OCI-LY1 (cell line): Measurements from ENCODE around the gene ATP8A2.

Experiments
- H2AFZ ChIP-seq: fragments of 200-600 bp; sonication (generic), shearing (Covaris generic); 2 replicates; pipeline ENCODE4 v1.6.0; 2014; ENCODE audit warnings: antibody characterized with exemption, mild to moderate bottlenecking, low read length
- H3F3A ChIP-seq: fragments of 200-600 bp; sonication (generic), shearing (Covaris generic); 2 replicates; pipeline ENCODE4 v1.6.0; 2014; ENCODE audit warnings: mild to moderate bottlenecking, antibody characterized with exemption, low read length, moderate library complexity; ENCODE audit not compliant: insufficient read depth
- H3K27ac ChIP-seq: fragments of 200-600 bp; sonication (generic); 2 replicates; pipeline ENCODE4 v1.5.1; 2014; ENCODE audit warnings: low read length, mixed run types, mild to moderate bottlenecking, low read depth; ENCODE audit not compliant: poor library complexity, severe bottlenecking
- H3K27me3 ChIP-seq: fragments of 200-600 bp; sonication (generic); 2 replicates; pipeline ENCODE4 v1.6.0; 2014; ENCODE audit warnings: antibody characterized with exemption, mild to moderate bottlenecking, low read length, moderate library complexity; ENCODE audit not compliant: insufficient read depth
- H3K36me3 ChIP-seq: fragments of 200-600 bp; sonication (generic); 2 replicates; pipeline ENCODE4 v1.6.1; 2014; ENCODE audit warnings: mild to moderate bottlenecking, antibody characterized with exemption, low read length, moderate library complexity, mixed read lengths; ENCODE audit not compliant: insufficient read depth
- H3K4me1 ChIP-seq: fragments of 200-600 bp; sonication (generic); 2 replicates; pipeline ENCODE4 v1.5.1; 2014; ENCODE audit warnings: mild to moderate bottlenecking, low read length, moderate library complexity; ENCODE audit not compliant: insufficient read depth, severe bottlenecking
- H3K4me2 ChIP-seq: fragments of 200-600 bp; sonication (generic), shearing (Covaris generic); 2 replicates; pipeline ENCODE4 v1.6.1; 2014; ENCODE audit warnings: low read length
- H3K4me3 ChIP-seq: fragments of 200-600 bp; sonication (generic); 2 replicates; pipeline ENCODE4 v1.5.1; 2014; ENCODE audit warnings: low read length, low read depth, mild to moderate bottlenecking, mixed read lengths; ENCODE audit not compliant: poor library complexity, severe bottlenecking
- H3K79me2 ChIP-seq: fragments of 200-600 bp; shearing (Covaris generic); 2 replicates; pipeline ENCODE4 v1.6.1; 2016; ENCODE audit warnings: mixed run types, low read length, mixed read lengths; ENCODE audit not compliant: insufficient read depth
- H3K9ac ChIP-seq: fragments of 200-600 bp; sonication (generic), shearing (Covaris generic); 2 replicates; pipeline ENCODE4 v1.6.1; 2014; ENCODE audit warnings: mild to moderate bottlenecking, low read length, mixed read lengths
- H3K9me2 ChIP-seq: fragments of 200-600 bp; sonication (generic), shearing (Covaris generic); 2 replicates; pipeline ENCODE4 v1.6.1; 2014; ENCODE audit warnings: low read depth, mild to moderate bottlenecking, low read length, mixed read lengths
- H3K9me3 ChIP-seq: fragments of 200-600 bp; shearing (Covaris generic); 2 replicates; pipeline ENCODE4 v1.6.1; 2014; ENCODE audit warnings: low read length, mixed read lengths
- H4K20me1 ChIP-seq: fragments of 200-600 bp; sonication (generic), shearing (Covaris generic); 2 replicates; pipeline ENCODE4 v1.6.0; 2016; ENCODE audit warnings: mild to moderate bottlenecking, low read length; ENCODE audit not compliant: insufficient read depth
- EZH2 ChIP-seq: fragments of 200-600 bp; sonication (generic), shearing (Covaris generic); IDR thresholded peaks from 2 replicates; pipeline ENCODE4 v1.8.0; 2017; ENCODE audit warnings: borderline replicate concordance, mixed run types, mild to moderate bottlenecking, antibody characterized with exemption, low read length, moderate library complexity, mixed read lengths
- TF ChIP-seq, protein P1 (sequence below): fragments of 200-600 bp; sonication (generic), shearing (Covaris generic); IDR thresholded peaks from 2 replicates; pipeline ENCODE4 v1.5.1; 2017; ENCODE audit warnings: mild to moderate bottlenecking, antibody characterized with exemption, low read length, moderate library complexity, mixed read lengths

The ATP8A2 gene

DNA sequence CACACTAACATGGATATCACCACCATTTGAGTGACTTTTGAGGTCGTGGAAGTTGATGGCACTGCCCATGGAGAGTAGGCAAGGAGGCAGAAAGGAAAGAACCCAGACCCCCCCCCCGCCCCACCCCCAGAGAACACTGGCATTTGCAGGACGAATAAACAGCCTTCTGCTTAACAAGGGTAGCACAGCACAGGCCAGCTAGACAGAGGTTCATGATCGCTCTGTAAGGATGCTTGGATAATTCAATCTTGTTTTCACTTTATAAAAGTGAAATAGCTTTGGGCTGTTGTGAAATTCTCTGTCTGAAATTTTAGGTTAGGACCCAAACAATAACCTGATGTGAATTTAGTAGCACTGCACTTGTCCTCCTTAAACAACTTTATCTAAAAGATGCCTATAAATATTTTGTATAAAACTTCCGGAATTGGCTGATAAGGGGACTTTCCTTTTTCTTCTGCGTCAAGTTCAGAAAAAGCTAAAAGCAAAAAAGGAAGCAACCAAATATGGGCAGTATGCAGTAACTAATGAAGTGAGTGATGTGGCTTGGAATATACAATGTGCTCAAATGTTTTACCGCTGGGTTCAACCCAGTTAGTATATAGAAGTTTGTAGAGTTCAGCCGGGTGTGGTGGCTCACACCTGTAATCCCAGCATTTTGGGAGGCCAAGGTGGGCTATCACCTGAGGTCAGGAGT lies 516.3 kb downstream of the ATP8A2 start:
- Histone ChIP-seq H3K4me3 (no peak overlapping the region), H3K9me3 (no peaks in the 10 kb centered on the region), H3K9ac (no peak overlapping the region), H3F3A (no peaks in the 10 kb centered on the region), H3K4me2 (no peak overlapping the region), H3K9me2 (no peaks in the 10 kb centered on the region), H3K36me3 (no peaks in the 10 kb centered on the region), H2AFZ (no peak overlapping the region), H3K79me2 (no peaks in the 10 kb centered on the region), H3K4me1 (no peaks in the 10 kb centered on the region), H3K27ac (no peak overlapping the region), H3K27me3 (0 out of 2 replicates have a peak, but pooled peaks cover 6% of the 10 kb centered on the region), H4K20me1 (no peaks in the 10 kb centered on the region)
- no peak for TF ChIP-seq EZH2
- TF ChIP-seq, protein P1, sequence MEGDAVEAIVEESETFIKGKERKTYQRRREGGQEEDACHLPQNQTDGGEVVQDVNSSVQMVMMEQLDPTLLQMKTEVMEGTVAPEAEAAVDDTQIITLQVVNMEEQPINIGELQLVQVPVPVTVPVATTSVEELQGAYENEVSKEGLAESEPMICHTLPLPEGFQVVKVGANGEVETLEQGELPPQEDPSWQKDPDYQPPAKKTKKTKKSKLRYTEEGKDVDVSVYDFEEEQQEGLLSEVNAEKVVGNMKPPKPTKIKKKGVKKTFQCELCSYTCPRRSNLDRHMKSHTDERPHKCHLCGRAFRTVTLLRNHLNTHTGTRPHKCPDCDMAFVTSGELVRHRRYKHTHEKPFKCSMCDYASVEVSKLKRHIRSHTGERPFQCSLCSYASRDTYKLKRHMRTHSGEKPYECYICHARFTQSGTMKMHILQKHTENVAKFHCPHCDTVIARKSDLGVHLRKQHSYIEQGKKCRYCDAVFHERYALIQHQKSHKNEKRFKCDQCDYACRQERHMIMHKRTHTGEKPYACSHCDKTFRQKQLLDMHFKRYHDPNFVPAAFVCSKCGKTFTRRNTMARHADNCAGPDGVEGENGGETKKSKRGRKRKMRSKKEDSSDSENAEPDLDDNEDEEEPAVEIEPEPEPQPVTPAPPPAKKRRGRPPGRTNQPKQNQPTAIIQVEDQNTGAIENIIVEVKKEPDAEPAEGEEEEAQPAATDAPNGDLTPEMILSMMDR = no peak

DNA sequence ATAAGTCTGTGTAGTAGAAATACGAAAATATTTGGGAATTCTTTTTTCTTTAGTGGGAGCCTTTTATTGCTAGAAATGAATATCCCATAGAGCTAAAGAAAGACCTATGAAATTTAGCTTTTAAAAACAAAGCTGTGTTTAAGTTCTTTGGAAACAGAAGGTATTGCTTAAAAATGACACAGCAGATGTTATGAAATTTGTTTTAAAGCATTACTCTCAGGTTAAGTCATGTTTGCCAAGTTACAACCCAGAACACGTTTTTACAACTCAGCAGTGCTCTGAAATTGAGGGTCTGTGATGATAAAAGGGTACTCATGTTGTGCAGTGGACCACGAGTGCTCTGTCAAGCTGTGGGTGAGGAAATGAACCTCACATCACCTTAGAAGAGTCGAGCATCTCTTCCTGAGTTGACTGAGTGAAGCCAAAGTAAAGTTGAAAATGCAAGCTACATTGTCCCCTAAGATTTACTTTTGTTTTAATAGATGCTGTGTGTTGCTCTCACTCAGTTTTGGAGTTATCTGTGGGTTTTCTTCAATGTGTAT lies 519.0 kb downstream of the ATP8A2 start:
- Histone ChIP-seq H3K79me2 (no peaks in the 10 kb centered on the region), H3K4me2 (no peak overlapping the region), H4K20me1 (no peaks in the 10 kb centered on the region), H3K36me3 (no peaks in the 10 kb centered on the region), H2AFZ (no peak overlapping the region), H3K9me2 (no peaks in the 10 kb centered on the region), H3K9me3 (no peaks in the 10 kb centered on the region), H3K27me3 (no peaks in the 10 kb centered on the region), H3K4me1 (no peaks in the 10 kb centered on the region), H3F3A (no peaks in the 10 kb centered on the region), H3K4me3 (no peak overlapping the region), H3K9ac (no peak overlapping the region), H3K27ac (no peak overlapping the region)
- TF ChIP-seq, protein P1 = no peak
- TF ChIP-seq EZH2 = no peak

DNA sequence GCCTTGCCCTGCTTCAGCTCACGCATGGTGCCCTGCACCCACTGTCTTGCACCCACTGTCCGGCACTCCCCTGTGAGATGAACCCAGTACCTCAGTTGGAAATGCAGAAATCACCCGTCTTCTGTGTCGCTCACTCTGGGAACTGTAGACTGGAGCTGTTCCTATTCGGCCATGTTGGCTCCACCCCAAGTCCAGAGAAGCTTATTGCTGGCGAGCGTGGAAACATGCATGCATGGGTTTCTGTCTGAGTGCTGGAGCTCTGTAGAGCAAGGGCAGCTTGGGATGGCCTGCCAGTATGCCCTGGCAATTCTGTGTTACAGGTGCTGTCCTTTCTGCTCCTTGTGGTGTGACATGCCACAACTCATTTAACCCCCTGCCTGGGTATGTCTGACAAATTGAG lies 527.2 kb downstream of the ATP8A2 start:
- no peak for TF ChIP-seq EZH2
- TF ChIP-seq, protein P1 = no peak
- no peaks in the 10 kb centered on the region for H3K4me1 ChIP-seq
- H3K36me3 ChIP-seq = no peaks in the 10 kb centered on the region
- H3K9ac ChIP-seq = no peak overlapping the region
- H2AFZ ChIP-seq = no peak overlapping the region
- H3F3A ChIP-seq = no peaks in the 10 kb centered on the region
- H3K4me2 ChIP-seq = no peak overlapping the region
- no peak overlapping the region for H3K27ac ChIP-seq
- H3K9me3 ChIP-seq = no peaks in the 10 kb centered on the region
- H3K4me3 ChIP-seq = no peak overlapping the region
- no peaks in the 10 kb centered on the region for H3K27me3 ChIP-seq
- H3K9me2 ChIP-seq = no peaks in the 10 kb centered on the region
- no peaks in the 10 kb centered on the region for H4K20me1 ChIP-seq
- no peaks in the 10 kb centered on the region for H3K79me2 ChIP-seq
